Measurements from ENCODE around the gene SORT1. TPM values are rescaled to one million over a fixed set of nuclear protein-coding genes. Genes with fewer than 3 reads are reported as not detected.

Gene SORT1
- total and polyA plus RNA-seq, 2 of the 13 experiments (the other 11 are each of a cell fraction or from before 2014, with no cell fraction given) = 32.4 to 93.0 TPM

DNA sequence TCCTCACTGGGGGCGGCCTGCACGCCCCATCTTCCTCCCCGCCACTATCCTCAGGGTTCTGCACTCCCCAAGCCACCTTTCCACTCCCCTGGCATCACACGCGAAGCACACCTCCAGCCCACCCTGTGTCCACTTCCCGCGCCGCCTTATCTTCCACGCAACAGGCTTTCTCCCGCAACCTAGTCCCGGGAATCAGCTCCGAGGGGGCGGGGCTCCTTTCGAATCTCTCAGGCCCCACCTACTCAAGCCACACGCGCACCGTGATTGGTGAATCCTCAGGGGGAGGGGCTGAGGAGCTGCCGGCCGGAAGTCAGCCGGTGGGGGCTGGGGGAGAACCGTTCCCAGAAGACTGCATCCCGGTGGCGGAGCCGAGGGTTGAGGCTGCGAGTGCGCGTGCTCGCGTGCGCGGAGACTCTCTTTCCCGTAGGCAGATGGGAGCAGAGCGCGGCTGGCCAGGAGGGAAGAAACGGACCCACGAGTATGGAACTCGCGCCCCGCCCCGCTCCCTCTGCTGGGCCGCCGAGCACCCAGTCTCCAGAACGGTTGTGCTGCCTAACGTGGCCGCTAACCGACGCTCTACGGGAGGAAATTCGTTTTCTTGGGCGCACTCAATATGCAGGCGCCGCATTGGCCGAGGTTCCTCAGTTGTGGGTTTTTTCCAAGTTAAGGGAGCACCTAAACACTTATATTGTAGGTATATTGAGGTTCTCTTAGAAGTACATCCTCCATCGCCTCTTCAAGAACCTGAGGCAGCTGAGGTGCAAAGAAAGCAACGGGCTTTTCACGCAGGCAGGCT is 114.6 kb downstream of the SORT1 start, which contains the start of gene PSRC1 (continued):
- TF ChIP-seq, protein P1, sequence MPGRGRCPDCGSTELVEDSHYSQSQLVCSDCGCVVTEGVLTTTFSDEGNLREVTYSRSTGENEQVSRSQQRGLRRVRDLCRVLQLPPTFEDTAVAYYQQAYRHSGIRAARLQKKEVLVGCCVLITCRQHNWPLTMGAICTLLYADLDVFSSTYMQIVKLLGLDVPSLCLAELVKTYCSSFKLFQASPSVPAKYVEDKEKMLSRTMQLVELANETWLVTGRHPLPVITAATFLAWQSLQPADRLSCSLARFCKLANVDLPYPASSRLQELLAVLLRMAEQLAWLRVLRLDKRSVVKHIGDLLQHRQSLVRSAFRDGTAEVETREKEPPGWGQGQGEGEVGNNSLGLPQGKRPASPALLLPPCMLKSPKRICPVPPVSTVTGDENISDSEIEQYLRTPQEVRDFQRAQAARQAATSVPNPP (CRISPR knock-in tag; IDR thresholded peaks at IDR 0.05) = no peak; the same call in 1 of the 2 replicates
- TF ChIP-seq ELF3 (CRISPR knock-in tag; IDR thresholded peaks at IDR 0.05) (peak; percentile 80), THAP11 (CRISPR knock-in tag; IDR thresholded peaks at IDR 0.05) (peak; percentile 80), SMARCE1 (IDR thresholded peaks at IDR 0.05; ENCODE audit: borderline replicate concordance) (no peak), PPARG (CRISPR knock-in tag; conservative IDR thresholded peaks at IDR 0.05) (0 out of 2 replicates have a peak, but pooled peaks have one; percentile 22), NKX3-1 (CRISPR knock-in tag; IDR thresholded peaks at IDR 0.05) (no peak), MTF2 (CRISPR knock-in tag; IDR thresholded peaks at IDR 0.05; ENCODE audit: borderline replicate concordance) (no peak), GFI1 (CRISPR knock-in tag; IDR thresholded peaks at IDR 0.05; ENCODE audit: borderline replicate concordance) (peak; percentile 51; the same call in 1 of the 2 replicates), RELA (CRISPR knock-in tag; IDR thresholded peaks at IDR 0.05) (no peak), ZNF546 (CRISPR knock-in tag; conservative IDR thresholded peaks at IDR 0.05) (no peak), FLYWCH1 (CRISPR knock-in tag; IDR thresholded peaks at IDR 0.05) (no peak), ZSCAN25 (CRISPR knock-in tag; IDR thresholded peaks at IDR 0.05) (0 out of 2 replicates have a peak, but pooled peaks have one; percentile 55)
- TF ChIP-seq, protein P2, sequence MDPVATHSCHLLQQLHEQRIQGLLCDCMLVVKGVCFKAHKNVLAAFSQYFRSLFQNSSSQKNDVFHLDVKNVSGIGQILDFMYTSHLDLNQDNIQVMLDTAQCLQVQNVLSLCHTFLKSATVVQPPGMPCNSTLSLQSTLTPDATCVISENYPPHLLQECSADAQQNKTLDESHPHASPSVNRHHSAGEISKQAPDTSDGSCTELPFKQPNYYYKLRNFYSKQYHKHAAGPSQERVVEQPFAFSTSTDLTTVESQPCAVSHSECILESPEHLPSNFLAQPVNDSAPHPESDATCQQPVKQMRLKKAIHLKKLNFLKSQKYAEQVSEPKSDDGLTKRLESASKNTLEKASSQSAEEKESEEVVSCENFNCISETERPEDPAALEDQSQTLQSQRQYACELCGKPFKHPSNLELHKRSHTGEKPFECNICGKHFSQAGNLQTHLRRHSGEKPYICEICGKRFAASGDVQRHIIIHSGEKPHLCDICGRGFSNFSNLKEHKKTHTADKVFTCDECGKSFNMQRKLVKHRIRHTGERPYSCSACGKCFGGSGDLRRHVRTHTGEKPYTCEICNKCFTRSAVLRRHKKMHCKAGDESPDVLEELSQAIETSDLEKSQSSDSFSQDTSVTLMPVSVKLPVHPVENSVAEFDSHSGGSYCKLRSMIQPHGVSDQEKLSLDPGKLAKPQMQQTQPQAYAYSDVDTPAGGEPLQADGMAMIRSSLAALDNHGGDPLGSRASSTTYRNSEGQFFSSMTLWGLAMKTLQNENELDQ (CRISPR knock-in tag; IDR thresholded peaks at IDR 0.05; ENCODE audit: borderline replicate concordance) = no peak
- TF ChIP-seq, protein P3, sequence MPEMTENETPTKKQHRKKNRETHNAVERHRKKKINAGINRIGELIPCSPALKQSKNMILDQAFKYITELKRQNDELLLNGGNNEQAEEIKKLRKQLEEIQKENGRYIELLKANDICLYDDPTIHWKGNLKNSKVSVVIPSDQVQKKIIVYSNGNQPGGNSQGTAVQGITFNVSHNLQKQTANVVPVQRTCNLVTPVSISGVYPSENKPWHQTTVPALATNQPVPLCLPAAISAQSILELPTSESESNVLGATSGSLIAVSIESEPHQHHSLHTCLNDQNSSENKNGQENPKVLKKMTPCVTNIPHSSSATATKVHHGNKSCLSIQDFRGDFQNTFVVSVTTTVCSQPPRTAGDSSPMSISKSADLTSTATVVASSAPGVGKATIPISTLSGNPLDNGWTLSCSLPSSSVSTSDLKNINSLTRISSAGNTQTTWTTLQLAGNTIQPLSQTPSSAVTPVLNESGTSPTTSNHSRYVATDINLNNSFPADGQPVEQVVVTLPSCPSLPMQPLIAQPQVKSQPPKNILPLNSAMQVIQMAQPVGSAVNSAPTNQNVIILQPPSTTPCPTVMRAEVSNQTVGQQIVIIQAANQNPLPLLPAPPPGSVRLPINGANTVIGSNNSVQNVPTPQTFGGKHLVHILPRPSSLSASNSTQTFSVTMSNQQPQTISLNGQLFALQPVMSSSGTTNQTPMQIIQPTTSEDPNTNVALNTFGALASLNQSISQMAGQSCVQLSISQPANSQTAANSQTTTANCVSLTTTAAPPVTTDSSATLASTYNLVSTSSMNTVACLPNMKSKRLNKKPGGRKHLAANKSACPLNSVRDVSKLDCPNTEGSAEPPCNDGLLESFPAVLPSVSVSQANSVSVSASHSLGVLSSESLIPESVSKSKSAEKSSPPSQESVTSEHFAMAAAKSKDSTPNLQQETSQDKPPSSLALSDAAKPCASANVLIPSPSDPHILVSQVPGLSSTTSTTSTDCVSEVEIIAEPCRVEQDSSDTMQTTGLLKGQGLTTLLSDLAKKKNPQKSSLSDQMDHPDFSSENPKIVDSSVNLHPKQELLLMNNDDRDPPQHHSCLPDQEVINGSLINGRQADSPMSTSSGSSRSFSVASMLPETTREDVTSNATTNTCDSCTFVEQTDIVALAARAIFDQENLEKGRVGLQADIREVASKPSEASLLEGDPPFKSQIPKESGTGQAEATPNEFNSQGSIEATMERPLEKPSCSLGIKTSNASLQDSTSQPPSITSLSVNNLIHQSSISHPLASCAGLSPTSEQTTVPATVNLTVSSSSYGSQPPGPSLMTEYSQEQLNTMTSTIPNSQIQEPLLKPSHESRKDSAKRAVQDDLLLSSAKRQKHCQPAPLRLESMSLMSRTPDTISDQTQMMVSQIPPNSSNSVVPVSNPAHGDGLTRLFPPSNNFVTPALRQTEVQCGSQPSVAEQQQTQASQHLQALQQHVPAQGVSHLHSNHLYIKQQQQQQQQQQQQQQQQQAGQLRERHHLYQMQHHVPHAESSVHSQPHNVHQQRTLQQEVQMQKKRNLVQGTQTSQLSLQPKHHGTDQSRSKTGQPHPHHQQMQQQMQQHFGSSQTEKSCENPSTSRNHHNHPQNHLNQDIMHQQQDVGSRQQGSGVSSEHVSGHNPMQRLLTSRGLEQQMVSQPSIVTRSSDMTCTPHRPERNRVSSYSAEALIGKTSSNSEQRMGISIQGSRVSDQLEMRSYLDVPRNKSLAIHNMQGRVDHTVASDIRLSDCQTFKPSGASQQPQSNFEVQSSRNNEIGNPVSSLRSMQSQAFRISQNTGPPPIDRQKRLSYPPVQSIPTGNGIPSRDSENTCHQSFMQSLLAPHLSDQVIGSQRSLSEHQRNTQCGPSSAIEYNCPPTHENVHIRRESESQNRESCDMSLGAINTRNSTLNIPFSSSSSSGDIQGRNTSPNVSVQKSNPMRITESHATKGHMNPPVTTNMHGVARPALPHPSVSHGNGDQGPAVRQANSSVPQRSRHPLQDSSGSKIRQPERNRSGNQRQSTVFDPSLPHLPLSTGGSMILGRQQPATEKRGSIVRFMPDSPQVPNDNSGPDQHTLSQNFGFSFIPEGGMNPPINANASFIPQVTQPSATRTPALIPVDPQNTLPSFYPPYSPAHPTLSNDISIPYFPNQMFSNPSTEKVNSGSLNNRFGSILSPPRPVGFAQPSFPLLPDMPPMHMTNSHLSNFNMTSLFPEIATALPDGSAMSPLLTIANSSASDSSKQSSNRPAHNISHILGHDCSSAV (CRISPR knock-in tag; IDR thresholded peaks at IDR 0.05; ENCODE audit: borderline replicate concordance) = no peak
- TF ChIP-seq, protein P4, sequence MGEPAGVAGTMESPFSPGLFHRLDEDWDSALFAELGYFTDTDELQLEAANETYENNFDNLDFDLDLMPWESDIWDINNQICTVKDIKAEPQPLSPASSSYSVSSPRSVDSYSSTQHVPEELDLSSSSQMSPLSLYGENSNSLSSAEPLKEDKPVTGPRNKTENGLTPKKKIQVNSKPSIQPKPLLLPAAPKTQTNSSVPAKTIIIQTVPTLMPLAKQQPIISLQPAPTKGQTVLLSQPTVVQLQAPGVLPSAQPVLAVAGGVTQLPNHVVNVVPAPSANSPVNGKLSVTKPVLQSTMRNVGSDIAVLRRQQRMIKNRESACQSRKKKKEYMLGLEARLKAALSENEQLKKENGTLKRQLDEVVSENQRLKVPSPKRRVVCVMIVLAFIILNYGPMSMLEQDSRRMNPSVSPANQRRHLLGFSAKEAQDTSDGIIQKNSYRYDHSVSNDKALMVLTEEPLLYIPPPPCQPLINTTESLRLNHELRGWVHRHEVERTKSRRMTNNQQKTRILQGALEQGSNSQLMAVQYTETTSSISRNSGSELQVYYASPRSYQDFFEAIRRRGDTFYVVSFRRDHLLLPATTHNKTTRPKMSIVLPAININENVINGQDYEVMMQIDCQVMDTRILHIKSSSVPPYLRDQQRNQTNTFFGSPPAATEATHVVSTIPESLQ (CRISPR knock-in tag; conservative IDR thresholded peaks at IDR 0.05) = no peak
